Endothelial cell of umbilical vein (primary cell): ENCODE results near the gene LYRM7. TPM values are rescaled to one million over a fixed set of nuclear protein-coding genes. Genes with fewer than 3 reads are reported as not detected.

ENCODE experiments used
- BruUV-seq: library from RNA; stranded (reverse); fragments of 400-500 nt; replicated peaks from 2 replicates; lab custom pipeline; 2021; lab: Mats Ljungman, UMichigan
- CTCF ChIA-PET: fragments of 300-600, 350-600 bp; sonication (Branson Sonifier 250); formaldehyde crosslinking; loops from one replicate; lab custom pipeline; 2021; ENCODE audit warnings: antibody characterized with exemption, inconsistent platforms; lab: Charles Lee
- POLR2A ChIA-PET: fragments of 300-600, 350-600 bp; sonication (Branson Sonifier 250); formaldehyde crosslinking; loops from one replicate; lab custom pipeline; 2021; ENCODE audit warnings: antibody characterized with exemption, inconsistent platforms; lab: Charles Lee
- DNase-seq: peaks from one replicate; pipeline ENCODE4 v3.0.0-alpha.2; 2011; ENCODE audit warnings: low read depth, low spot score
- FAIRE-seq: peaks from 2 replicates; lab custom pipeline; 2011; peaks lifted over from hg19 to GRCh38; lab: Jason Lieb, UNC
- H2AFZ ChIP-seq: 2 replicates; pipeline ENCODE4 v1.6.0; 2012; ENCODE audit warnings: low read depth, low read length, control low read depth, inconsistent platforms
- H3K27ac ChIP-seq: 2 replicates; pipeline ENCODE4 v1.5.1; 2011; ENCODE audit warnings: low read depth, mild to moderate bottlenecking, control low read depth, low read length, moderate library complexity; ENCODE audit not compliant: insufficient read depth
- H3K27me3 ChIP-seq, 2 experiments: 2 replicates each; pipeline versions ENCODE4 v1.6.0 to v1.6.1; 2011; ENCODE audit warnings: low read length in 2 of 2, mixed read lengths in 1 of 2; ENCODE audit not compliant: control insufficient read depth in 2 of 2, insufficient read depth in 2 of 2
- H3K36me3 ChIP-seq, 2 experiments: 2 replicates in 1 of 2; 3 replicates in 1 of 2; pipeline ENCODE4 v1.5.1; 2011; ENCODE audit warnings: low read length in 2 of 2, mild to moderate bottlenecking in 1 of 2, moderate library complexity in 1 of 2; ENCODE audit not compliant: control insufficient read depth in 2 of 2, insufficient read depth in 2 of 2; ENCODE audit errors: extremely low read depth in 1 of 2
- H3K4me1 ChIP-seq: 3 replicates; pipeline ENCODE4 v1.5.1; 2011; ENCODE audit warnings: mild to moderate bottlenecking, low read length; ENCODE audit not compliant: control insufficient read depth, insufficient read depth; ENCODE audit errors: extremely low read depth
- H3K4me2 ChIP-seq: 2 replicates; pipeline ENCODE4 v1.6.1; 2011; ENCODE audit warnings: low read length, control low read depth, mixed read lengths; ENCODE audit not compliant: insufficient read depth
- H3K4me3 ChIP-seq, 3 experiments: fragments of 200-600 bp in 1 of 3; sonication (generic), shearing (Covaris generic) in 1 of 3; replicated peaks in 1 of 3; 2 replicates each; pipeline ENCODE4 v1.5.1; 2011 to 2016; ENCODE audit warnings: control low read depth in 3 of 3, low read length in 3 of 3, mild to moderate bottlenecking in 2 of 3, inconsistent platforms in 1 of 3, low read depth in 1 of 3, moderate library complexity in 1 of 3; ENCODE audit not compliant: insufficient read depth in 1 of 3
- H3K79me2 ChIP-seq: 2 replicates; pipeline ENCODE4 v1.6.0; 2012; ENCODE audit warnings: low read length, inconsistent platforms; ENCODE audit not compliant: control insufficient read depth, insufficient read depth
- H3K9ac ChIP-seq: replicated peaks from 2 replicates; pipeline ENCODE3; 2011; ENCODE audit warnings: low read length, control low read depth; ENCODE audit not compliant: insufficient read depth; ENCODE audit errors: extremely low read depth
- H3K9me1 ChIP-seq: replicated peaks from 3 replicates; pipeline ENCODE4 v1.6.0; 2011; ENCODE audit warnings: mild to moderate bottlenecking, low read length; ENCODE audit not compliant: control insufficient read depth, insufficient read depth; ENCODE audit errors: extremely low read depth
- H3K9me3 ChIP-seq: replicated peaks from 2 replicates; pipeline ENCODE4 v1.5.1; 2012; ENCODE audit warnings: low read length, inconsistent platforms; ENCODE audit not compliant: control insufficient read depth, insufficient read depth
- H4K20me1 ChIP-seq: replicated peaks from 2 replicates; pipeline ENCODE3; 2011; ENCODE audit warnings: mild to moderate bottlenecking, low read length; ENCODE audit not compliant: control insufficient read depth, insufficient read depth; ENCODE audit errors: extremely low read depth
- EZH2 ChIP-seq: IDR thresholded peaks from 2 replicates; pipeline ENCODE4 v1.6.1; 2012; ENCODE audit warnings: borderline replicate concordance, low read depth, mild to moderate bottlenecking, moderate library complexity, low read length, inconsistent platforms; ENCODE audit not compliant: severe bottlenecking
- FOS ChIP-seq: IDR thresholded peaks from 2 replicates; pipeline ENCODE4 v1.6.1; 2011; ENCODE audit warnings: mild to moderate bottlenecking, low read length, moderate library complexity, borderline replicate concordance; ENCODE audit not compliant: insufficient read depth
- GATA2 ChIP-seq: IDR thresholded peaks from 2 replicates; pipeline ENCODE4 v1.7.0; 2011; ENCODE audit warnings: low read depth, mild to moderate bottlenecking, moderate library complexity, mixed read lengths, low read length; ENCODE audit not compliant: insufficient read length, insufficient read depth
- JUN ChIP-seq: IDR thresholded peaks from 2 replicates; pipeline ENCODE4 v1.6.1; 2011; ENCODE audit warnings: borderline replicate concordance, low read depth; ENCODE audit not compliant: insufficient read length, insufficient read depth
- MYC ChIP-seq: IDR thresholded peaks from one replicate; pipeline ENCODE4 v1.6.1; 2011; ENCODE audit warnings: mild to moderate bottlenecking, low read depth, low read length
- POLR2A ChIP-seq: IDR thresholded peaks from 2 replicates; pipeline ENCODE4 v1.6.1; 2012; ENCODE audit warnings: low read depth, mild to moderate bottlenecking, control low read depth, low read length
- POLR2AphosphoS5 ChIP-seq: IDR thresholded peaks from 2 replicates; pipeline ENCODE4 v1.6.1; 2012; ENCODE audit warnings: low read depth, mild to moderate bottlenecking, control low read depth, low read length, moderate library complexity; ENCODE audit not compliant: insufficient read depth
- dilution Hi-C: fragments of 300-500 bp; cut with MboI; formaldehyde crosslinking; loops from one replicate; pipeline ENCODE4 v1.15.0; 2019; ENCODE audit warnings: low sequenced_read_pairs; ENCODE audit not compliant: extremely low pct_ligation_motif_present
- intact Hi-C: fragments of 100-400 bp; cut with micrococcal nuclease; formaldehyde crosslinking; loops from one replicate; pipeline ENCODE4 v1.10.0; 2022
- polyA plus RNA-seq, 4 experiments: library from polyadenylated mRNA; depleted of rRNA in 3 of 4; stranded (reverse) in 3 of 4; unstranded in 1 of 4; fragments of >200 nt; gene quantifications; 2 replicates each; pipeline versions ENCODE4 v1.2.1 to v1.2.3, GENCODE V29; 2011 to 2012; ENCODE audit warnings: missing spikeins in 1 of 4
- total RNA-seq: library from RNA; stranded (reverse); gene quantifications from 2 replicates; pipeline ENCODE4 v1.2.3, GENCODE V29; 2021
- TF ChIP-seq, protein P1 (sequence below), 2 donors: IDR thresholded peaks; 1 replicate in 1 of 2; 2 replicates in 1 of 2; pipeline ENCODE4 v1.5.1; 2011; ENCODE audit warnings: low read length in 2 of 2, mild to moderate bottlenecking in 2 of 2, moderate library complexity in 2 of 2, control low read depth in 1 of 2, inconsistent platforms in 1 of 2, low read depth in 1 of 2; ENCODE audit not compliant: insufficient read depth in 1 of 2; ENCODE audit errors: extremely low read depth in 1 of 2
- TF ChIP-seq, protein P2 (sequence below): IDR thresholded peaks from 2 replicates; pipeline ENCODE4 v1.6.1; 2011; ENCODE audit not compliant: insufficient read depth, insufficient read length

The LYRM7 gene
- total and polyA plus RNA-seq, 2 donors (not counting 3 experiments of a cell fraction or from before 2014, with no cell fraction given), result 0.88 to 7.5 TPM

DNA sequence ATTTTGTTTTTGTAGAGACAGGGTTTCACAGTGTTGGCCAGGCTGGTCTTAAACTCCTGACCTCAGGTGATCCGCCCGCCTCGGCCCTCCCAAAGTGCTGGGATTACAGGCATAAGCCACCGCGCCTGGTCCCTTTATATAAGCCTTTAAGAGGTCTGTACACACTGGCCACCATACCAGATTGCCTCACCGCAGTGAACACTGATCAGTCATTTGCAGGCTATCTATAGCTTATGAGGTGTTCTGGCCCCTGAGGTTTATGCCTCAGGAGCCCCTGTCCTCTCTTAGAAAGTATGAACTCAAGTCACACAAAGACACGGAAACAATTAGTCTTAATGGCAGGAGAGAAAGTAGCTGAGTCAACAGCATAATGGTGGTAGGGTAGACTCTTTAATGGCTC, 20.3 kb upstream of the LYRM7 start:
- intact Hi-C loops, result no loop called here
- Histone ChIP-seq H3K27ac (no peak overlapping the region), H3K79me2 (no peaks in the 10 kb centered on the region), H3K27me3 (no peaks in the 10 kb centered on the region), H4K20me1 (no peaks in the 10 kb centered on the region), H3K4me1 (no peaks in the 10 kb centered on the region), H3K36me3 (no peaks in the 10 kb centered on the region), H3K4me2 (no peak overlapping the region), H3K9ac (no peak overlapping the region), H3K9me3 (no peaks in the 10 kb centered on the region), H2AFZ (no peak overlapping the region), H3K9me1 (no peaks in the 10 kb centered on the region), H3K4me3 (no peak overlapping the region)
- POLR2A ChIA-PET, result no interaction called here
- CTCF ChIA-PET, result no interaction called here
- no TSS peak for BruUV-seq
- dilution Hi-C loops, result no loop called here
- no peak for FAIRE-seq
- no peak for DNase-seq
- TF ChIP-seq GATA2 (no peak), POLR2AphosphoS5 (no peak), FOS (no peak), EZH2 (no peak), MYC (no peak), POLR2A (no peak), JUN (no peak)
- TF ChIP-seq, protein P1, sequence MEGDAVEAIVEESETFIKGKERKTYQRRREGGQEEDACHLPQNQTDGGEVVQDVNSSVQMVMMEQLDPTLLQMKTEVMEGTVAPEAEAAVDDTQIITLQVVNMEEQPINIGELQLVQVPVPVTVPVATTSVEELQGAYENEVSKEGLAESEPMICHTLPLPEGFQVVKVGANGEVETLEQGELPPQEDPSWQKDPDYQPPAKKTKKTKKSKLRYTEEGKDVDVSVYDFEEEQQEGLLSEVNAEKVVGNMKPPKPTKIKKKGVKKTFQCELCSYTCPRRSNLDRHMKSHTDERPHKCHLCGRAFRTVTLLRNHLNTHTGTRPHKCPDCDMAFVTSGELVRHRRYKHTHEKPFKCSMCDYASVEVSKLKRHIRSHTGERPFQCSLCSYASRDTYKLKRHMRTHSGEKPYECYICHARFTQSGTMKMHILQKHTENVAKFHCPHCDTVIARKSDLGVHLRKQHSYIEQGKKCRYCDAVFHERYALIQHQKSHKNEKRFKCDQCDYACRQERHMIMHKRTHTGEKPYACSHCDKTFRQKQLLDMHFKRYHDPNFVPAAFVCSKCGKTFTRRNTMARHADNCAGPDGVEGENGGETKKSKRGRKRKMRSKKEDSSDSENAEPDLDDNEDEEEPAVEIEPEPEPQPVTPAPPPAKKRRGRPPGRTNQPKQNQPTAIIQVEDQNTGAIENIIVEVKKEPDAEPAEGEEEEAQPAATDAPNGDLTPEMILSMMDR (IDR thresholded peaks at IDR 0.05; ENCODE audit: extremely low read depth in 1 of 2, insufficient read depth in 1 of 2, low read depth in 1 of 2, low read length in 2 of 2), result no peak
- TF ChIP-seq, protein P2, sequence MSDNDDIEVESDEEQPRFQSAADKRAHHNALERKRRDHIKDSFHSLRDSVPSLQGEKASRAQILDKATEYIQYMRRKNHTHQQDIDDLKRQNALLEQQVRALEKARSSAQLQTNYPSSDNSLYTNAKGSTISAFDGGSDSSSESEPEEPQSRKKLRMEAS, result no peak
